Type B pancreatic cell (in vitro differentiated cells): ENCODE measurements around the gene SCN9A. TPM values are rescaled to one million over a fixed set of nuclear protein-coding genes. Genes with fewer than 3 reads are reported as not detected.

Source experiments
- DNase-seq: peaks from one replicate; pipeline ENCODE4 v3.0.0; 2021; ENCODE audit warnings: mixed read lengths; ENCODE audit not compliant: unreplicated experiment; ENCODE audit errors: extremely low spot score
- H3K27ac Mint-ChIP-seq: 2 replicates; pipeline ENCODE4 v1.8.0; 2021; ENCODE audit warnings: mild to moderate bottlenecking, mixed read lengths
- H3K27me3 Mint-ChIP-seq: 2 replicates; pipeline ENCODE4 v1.8.0; 2021; ENCODE audit warnings: mixed read lengths
- H3K36me3 Mint-ChIP-seq: 2 replicates; pipeline ENCODE4 v1.8.0; 2021; ENCODE audit warnings: mixed read lengths
- H3K4me1 Mint-ChIP-seq: one replicate; pipeline ENCODE4 v1.8.0; 2021; ENCODE audit warnings: mixed read lengths; ENCODE audit not compliant: unreplicated experiment
- H3K4me3 Mint-ChIP-seq: 2 replicates; pipeline ENCODE4 v1.8.0; 2021; ENCODE audit warnings: mild to moderate bottlenecking, mixed read lengths
- H3K9me3 Mint-ChIP-seq: 2 replicates; pipeline ENCODE4 v1.8.0; 2021; ENCODE audit warnings: mixed read lengths
- total RNA-seq: library from RNA; stranded (reverse); gene quantifications from 2 replicates; pipeline ENCODE4 v1.2.1, GENCODE V29; 2021; ENCODE audit warnings: low replicate concordance
- TF ChIP-seq, protein P1 (sequence below): fragments of 200-600 bp; sonication (generic); conservative IDR thresholded peaks from 2 replicates; pipeline ENCODE4 v1.5.0; 2021; ENCODE audit warnings: antibody characterized with exemption, mild to moderate bottlenecking

The SCN9A gene
- total RNA-seq, 1 donor from 2014 or later, result 6.2 TPM

DNA sequence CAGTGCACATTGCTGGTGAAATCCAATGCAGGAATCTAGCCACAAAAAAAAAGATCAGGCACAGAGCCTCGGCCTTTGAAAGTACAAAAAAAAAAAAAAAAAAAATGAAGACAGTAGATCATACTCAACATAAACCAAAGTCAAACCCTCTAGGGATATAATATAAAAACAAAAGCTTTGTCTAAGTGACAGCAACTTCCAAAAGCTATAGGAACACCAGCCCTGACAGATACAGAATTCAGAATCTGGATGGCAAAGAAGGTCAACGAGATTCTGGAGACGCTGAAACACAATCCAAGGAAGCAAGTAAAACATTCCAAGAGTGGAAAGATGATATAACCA, 194.0 kb downstream of the SCN9A start:
- Mint-ChIP-seq H3K9me3 (no peaks in the 10 kb centered on the region), H3K36me3 (no peaks in the 10 kb centered on the region), H3K27ac (peak overlapping the region; percentile 33), H3K27me3 (no peaks in the 10 kb centered on the region), H3K4me3 (no peak overlapping the region), H3K4me1 (peaks cover 8% of the 10 kb centered on the region)
- TF ChIP-seq, protein P1, sequence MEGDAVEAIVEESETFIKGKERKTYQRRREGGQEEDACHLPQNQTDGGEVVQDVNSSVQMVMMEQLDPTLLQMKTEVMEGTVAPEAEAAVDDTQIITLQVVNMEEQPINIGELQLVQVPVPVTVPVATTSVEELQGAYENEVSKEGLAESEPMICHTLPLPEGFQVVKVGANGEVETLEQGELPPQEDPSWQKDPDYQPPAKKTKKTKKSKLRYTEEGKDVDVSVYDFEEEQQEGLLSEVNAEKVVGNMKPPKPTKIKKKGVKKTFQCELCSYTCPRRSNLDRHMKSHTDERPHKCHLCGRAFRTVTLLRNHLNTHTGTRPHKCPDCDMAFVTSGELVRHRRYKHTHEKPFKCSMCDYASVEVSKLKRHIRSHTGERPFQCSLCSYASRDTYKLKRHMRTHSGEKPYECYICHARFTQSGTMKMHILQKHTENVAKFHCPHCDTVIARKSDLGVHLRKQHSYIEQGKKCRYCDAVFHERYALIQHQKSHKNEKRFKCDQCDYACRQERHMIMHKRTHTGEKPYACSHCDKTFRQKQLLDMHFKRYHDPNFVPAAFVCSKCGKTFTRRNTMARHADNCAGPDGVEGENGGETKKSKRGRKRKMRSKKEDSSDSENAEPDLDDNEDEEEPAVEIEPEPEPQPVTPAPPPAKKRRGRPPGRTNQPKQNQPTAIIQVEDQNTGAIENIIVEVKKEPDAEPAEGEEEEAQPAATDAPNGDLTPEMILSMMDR, result no peak
- no peak for DNase-seq

DNA sequence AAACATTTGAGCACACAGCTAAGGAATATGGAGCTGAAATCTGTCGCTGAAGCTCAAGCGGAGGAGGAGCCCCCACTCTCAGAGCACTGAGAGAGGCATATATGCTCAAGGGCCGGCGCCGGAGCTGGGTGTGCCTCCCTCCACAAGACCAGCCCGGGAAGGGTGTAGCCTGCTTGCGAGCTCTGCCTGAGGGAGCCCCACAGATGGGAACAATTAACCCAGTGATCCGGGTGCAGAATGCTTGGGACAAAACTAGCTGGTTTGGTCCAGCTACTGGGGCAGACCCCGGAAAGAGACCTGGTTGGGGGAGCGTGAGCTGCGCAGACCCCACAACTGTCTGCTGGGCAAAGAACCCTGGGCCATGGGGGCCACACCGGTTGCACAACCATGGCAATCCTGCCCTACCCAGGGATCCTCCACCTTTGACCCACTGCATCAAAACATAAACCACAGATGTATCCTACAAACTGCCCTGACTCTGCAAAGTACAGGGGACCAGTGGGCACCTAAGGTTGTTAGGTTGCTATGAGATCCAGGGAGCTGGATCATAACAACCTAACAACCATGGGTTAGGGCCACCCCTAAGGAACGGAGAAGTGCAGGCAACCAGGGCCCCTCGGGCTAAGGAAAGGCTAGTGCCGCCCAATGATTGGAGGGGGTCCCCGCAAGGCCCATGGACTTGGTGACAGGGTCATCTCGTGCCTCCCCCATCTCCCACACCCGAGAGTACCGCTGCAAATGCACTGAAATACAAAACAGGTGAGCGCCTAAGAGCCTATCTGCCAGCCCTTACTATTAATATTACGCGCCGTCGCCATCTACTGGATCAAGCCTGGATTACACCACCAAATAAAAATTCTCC, 194.6 kb downstream of the SCN9A start:
- Mint-ChIP-seq H3K27ac (peak overlapping the region; percentile 33), H3K36me3 (no peaks in the 10 kb centered on the region), H3K27me3 (no peaks in the 10 kb centered on the region), H3K4me3 (no peak overlapping the region), H3K9me3 (no peaks in the 10 kb centered on the region), H3K4me1 (peaks cover 8% of the 10 kb centered on the region)
- peak; percentile 68 for DNase-seq
- TF ChIP-seq, protein P1, result peak; percentile 73

DNA sequence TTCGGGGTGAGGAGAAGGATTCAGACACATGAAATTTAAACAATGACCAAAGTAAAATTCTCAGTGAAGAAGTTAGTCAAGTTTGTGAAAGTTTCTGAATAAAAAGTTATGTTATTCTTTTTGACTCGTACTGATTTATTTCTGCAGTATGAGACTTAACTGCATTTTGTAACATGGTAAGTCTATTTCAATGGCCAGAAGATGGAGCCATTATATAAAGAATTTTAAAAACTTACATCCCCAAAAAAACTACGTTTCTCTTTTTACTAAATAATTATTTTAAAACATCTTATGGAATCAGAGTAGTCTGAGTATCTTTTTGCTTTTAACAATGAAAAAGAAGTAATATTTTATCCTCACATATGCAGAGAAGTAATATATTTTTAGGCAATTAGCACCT, 196.5 kb downstream of the SCN9A start:
- no peak overlapping the region for H3K27ac Mint-ChIP-seq
- TF ChIP-seq, protein P1, result peak; percentile 47
- no peak for DNase-seq
- no peak overlapping the region for H3K4me3 Mint-ChIP-seq
- H3K36me3 Mint-ChIP-seq, result no peaks in the 10 kb centered on the region
- H3K4me1 Mint-ChIP-seq, result peaks cover 4% of the 10 kb centered on the region
- no peaks in the 10 kb centered on the region for H3K27me3 Mint-ChIP-seq
- no peaks in the 10 kb centered on the region for H3K9me3 Mint-ChIP-seq

GRCh38 chr2:166173263-166173662, 202.5 kb downstream of the SCN9A start:
- no peak for DNase-seq
- H3K27me3 Mint-ChIP-seq, result no peaks in the 10 kb centered on the region
- H3K4me3 Mint-ChIP-seq, result no peak overlapping the region
- H3K36me3 Mint-ChIP-seq, result no peaks in the 10 kb centered on the region
- H3K27ac Mint-ChIP-seq, result no peak overlapping the region
- peaks cover 4% of the 10 kb centered on the region for H3K4me1 Mint-ChIP-seq
- TF ChIP-seq, protein P1, result no peak
- H3K9me3 Mint-ChIP-seq, result peaks cover 3% of the 10 kb centered on the region

DNA sequence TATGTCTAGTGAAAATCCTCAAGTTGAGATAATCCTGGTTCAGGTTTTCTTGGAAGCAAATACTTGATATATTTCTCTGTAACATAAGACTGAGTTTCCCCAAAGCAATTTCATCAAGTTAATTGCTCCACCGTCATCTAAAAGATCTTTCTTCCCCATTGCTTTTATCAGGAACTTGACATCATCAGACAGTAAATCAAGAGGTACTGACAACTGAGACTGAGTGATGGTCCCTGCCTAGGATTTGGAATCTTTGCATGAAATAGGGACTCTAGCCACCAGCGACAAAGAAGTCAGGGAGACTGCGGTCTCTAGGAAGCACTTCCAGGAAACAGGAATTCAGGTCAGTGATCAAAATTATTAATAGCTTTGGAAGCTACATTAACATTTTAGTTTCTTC, 204.5 kb downstream of the SCN9A start:
- Mint-ChIP-seq H3K27me3 (no peaks in the 10 kb centered on the region), H3K36me3 (no peaks in the 10 kb centered on the region), H3K4me3 (no peak overlapping the region), H3K4me1 (peaks cover 9% of the 10 kb centered on the region), H3K9me3 (peaks cover 3% of the 10 kb centered on the region), H3K27ac (no peak overlapping the region)
- no peak for DNase-seq
- TF ChIP-seq, protein P1, result no peak
